ENCODE data around the gene POLR2H. TPM values are rescaled to one million over a fixed set of nuclear protein-coding genes. Genes with fewer than 3 reads are reported as not detected.

POLR2H gene
- polyA plus RNA-seq, 1 of the 3 experiments (the other 2 are of a cell fraction): 206 TPM

DNA sequence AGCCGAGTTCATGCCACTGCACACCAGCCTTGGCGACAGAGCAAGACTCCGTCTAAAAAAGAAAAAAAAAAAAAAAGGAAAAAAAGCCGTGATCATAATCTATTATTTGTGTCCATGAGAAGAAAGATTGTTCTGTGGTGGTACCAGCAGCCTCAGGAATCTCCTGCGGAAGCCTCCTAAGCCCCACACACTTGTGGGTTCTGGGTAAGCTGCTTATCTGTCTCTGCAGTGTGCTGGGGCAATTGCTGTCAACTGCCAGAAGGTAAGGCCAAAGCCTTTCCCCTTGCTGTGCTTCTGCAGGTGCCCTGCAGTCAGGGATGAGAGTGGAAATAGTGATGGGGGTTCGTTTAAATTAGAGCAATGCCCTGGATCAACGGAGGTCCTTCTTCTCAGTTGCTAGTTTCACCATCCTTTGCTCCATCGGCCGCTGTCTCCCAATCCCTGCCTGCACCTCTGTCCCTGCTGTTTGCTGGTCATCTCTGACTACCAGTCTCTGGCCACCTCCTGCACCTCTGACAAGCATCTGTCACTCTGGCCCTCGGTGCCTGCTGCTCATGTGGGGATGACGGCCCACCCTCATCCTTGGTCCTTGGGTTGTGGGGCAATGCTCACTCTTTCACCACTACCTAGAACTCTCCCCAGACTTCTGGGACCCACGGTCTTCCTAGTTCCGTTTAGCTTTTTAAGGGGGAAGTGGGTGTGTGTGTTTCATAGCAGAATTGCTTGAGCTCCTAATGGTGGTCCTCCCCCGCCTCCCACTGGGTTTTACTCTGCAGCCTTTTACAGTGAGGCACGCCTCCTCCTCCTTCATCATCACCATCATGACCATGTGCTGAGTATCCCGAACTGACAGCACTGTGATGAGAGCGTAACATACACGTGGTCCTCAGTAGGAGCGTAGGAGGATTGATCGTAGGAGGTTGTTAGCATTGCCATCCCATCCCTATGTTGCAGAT lies 43.8 kb downstream of the POLR2H start (continued):
- TF ChIP-seq, protein P1, sequence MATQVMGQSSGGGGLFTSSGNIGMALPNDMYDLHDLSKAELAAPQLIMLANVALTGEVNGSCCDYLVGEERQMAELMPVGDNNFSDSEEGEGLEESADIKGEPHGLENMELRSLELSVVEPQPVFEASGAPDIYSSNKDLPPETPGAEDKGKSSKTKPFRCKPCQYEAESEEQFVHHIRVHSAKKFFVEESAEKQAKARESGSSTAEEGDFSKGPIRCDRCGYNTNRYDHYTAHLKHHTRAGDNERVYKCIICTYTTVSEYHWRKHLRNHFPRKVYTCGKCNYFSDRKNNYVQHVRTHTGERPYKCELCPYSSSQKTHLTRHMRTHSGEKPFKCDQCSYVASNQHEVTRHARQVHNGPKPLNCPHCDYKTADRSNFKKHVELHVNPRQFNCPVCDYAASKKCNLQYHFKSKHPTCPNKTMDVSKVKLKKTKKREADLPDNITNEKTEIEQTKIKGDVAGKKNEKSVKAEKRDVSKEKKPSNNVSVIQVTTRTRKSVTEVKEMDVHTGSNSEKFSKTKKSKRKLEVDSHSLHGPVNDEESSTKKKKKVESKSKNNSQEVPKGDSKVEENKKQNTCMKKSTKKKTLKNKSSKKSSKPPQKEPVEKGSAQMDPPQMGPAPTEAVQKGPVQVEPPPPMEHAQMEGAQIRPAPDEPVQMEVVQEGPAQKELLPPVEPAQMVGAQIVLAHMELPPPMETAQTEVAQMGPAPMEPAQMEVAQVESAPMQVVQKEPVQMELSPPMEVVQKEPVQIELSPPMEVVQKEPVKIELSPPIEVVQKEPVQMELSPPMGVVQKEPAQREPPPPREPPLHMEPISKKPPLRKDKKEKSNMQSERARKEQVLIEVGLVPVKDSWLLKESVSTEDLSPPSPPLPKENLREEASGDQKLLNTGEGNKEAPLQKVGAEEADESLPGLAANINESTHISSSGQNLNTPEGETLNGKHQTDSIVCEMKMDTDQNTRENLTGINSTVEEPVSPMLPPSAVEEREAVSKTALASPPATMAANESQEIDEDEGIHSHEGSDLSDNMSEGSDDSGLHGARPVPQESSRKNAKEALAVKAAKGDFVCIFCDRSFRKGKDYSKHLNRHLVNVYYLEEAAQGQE (IDR thresholded peaks at IDR 0.05; ENCODE audit: low read depth, low read length): no peak

DNA sequence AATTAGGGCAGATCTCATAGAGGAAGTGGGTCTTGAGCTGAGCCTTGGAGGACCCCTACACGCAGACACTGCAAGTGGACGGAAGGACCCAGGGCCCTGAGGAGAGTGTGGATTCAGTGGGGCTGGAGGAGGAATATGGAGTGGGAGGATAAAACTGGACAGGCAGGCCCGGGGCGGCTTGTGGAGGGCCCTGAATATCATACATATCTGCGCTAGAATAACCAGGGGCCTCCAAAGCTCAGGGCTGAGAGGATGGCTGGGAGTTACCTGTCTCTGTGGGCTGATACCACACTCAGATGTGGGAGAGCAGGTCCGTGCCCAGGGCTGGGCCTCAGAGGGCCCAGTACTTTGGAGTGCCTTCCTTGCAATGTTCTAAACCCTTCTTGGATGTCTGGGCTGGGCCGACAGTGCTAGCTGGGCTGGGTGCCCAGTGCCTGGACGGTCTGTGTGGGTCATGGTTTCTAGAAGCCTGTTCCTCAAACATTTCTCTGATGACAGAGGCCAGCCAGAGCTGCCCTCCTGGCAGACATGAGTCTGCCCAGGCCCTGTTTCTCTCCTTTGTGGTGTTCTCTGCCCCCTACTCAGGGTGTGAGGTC lies 47.9 kb downstream of the POLR2H start:
- POLR2A ChIA-PET: no interaction called here
- H3K27ac ChIP-seq (ENCODE audit: low read depth in 2 of 2, low read length in 1 of 2): no peak overlapping the region
- H3K27me3 ChIP-seq (ENCODE audit: insufficient read depth): no peaks in the 10 kb centered on the region

DNA sequence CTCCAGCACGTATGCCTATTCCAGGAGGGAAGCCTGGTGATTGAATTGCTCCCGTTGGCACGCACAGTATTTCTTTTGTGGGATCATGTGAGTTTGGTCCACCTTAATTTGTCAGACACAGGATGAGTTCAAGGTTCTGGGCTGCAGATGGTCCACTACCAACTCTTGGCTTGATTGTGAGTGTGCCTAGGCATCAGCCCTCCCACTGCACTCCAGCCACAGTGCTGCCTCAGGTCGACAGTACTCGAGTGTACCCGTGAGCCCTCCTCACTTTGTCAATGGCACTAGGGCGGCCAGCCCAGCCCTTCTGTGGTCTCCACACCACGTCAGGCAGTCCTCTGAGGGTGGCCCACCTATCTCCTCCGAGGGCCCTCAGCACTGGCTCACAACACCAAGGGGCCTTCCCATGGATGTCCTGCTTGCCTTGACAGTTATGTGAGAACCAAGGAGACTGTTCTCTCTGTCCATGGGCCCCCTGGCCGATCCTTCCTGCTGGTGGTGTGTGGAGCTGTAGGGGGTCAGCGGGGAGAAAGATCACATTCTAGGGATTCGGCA lies 48.5 kb downstream of the POLR2H start:
- Histone ChIP-seq H3K27me3 (ENCODE audit: insufficient read depth) (no peaks in the 10 kb centered on the region), H3K4me3 (ENCODE audit: low read depth in 2 of 2, low read length in 1 of 2) (no peak overlapping the region), H3K9ac (no peak overlapping the region), H3F3A (replicated peaks; ENCODE audit: insufficient read depth) (no peaks in the 10 kb centered on the region), H2AFZ (ENCODE audit: low read depth) (no peak overlapping the region), H3K9me3 (no peaks in the 10 kb centered on the region), H3K79me2 (ENCODE audit: insufficient read depth) (no peaks in the 10 kb centered on the region), H3K9me2 (no peaks in the 10 kb centered on the region), H4K20me1 (ENCODE audit: insufficient read depth) (no peaks in the 10 kb centered on the region), H3K4me1 (ENCODE audit: control insufficient read depth in 1 of 2, insufficient read depth in 2 of 2, low read depth in 1 of 2, low read length in 1 of 2) (no peaks in the 10 kb centered on the region), H3K27ac (ENCODE audit: low read depth in 2 of 2, low read length in 1 of 2) (no peak overlapping the region), H3K4me2 (no peak overlapping the region), H3K36me3 (replicated peaks in 1 of 2; ENCODE audit: control insufficient read depth in 1 of 2, insufficient read depth in 2 of 2, low read length in 1 of 2) (no peaks in the 10 kb centered on the region)
- CTCF ChIA-PET: interaction anchor here (0.6 kb wide), 1 partner anchor 369 kb away, joined by 3 read pairs; no protein-coding TSS in a partner anchor
- POLR2A ChIA-PET: no interaction called here
- 54% methylated on average over 9 of the region's 12 CpGs for WGBS (ENCODE audit: low lambda C conversion rate)
- no peak for DNase-seq
- TF ChIP-seq TCF12 (IDR thresholded peaks at IDR 0.05): no peak
- no peak for TF ChIP-seq EP300 (IDR thresholded peaks at IDR 0.05; ENCODE audit: borderline replicate concordance in 1 of 2, low read depth in 1 of 2, low read length in 1 of 2)
- TF ChIP-seq JUND (IDR thresholded peaks at IDR 0.05): no peak
- TF ChIP-seq, protein P2, sequence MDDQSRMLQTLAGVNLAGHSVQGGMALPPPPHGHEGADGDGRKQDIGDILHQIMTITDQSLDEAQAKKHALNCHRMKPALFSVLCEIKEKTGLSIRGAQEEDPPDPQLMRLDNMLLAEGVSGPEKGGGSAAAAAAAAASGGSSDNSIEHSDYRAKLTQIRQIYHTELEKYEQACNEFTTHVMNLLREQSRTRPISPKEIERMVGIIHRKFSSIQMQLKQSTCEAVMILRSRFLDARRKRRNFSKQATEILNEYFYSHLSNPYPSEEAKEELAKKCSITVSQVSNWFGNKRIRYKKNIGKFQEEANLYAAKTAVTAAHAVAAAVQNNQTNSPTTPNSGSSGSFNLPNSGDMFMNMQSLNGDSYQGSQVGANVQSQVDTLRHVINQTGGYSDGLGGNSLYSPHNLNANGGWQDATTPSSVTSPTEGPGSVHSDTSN (IDR thresholded peaks at IDR 0.05): no peak
- TF ChIP-seq, protein P3, sequence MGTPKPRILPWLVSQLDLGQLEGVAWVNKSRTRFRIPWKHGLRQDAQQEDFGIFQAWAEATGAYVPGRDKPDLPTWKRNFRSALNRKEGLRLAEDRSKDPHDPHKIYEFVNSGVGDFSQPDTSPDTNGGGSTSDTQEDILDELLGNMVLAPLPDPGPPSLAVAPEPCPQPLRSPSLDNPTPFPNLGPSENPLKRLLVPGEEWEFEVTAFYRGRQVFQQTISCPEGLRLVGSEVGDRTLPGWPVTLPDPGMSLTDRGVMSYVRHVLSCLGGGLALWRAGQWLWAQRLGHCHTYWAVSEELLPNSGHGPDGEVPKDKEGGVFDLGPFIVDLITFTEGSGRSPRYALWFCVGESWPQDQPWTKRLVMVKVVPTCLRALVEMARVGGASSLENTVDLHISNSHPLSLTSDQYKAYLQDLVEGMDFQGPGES (IDR thresholded peaks at IDR 0.05; ENCODE audit: low read depth, low read length): no peak
- TF ChIP-seq YY1 (IDR thresholded peaks at IDR 0.05; ENCODE audit: low read depth): no peak
- TF ChIP-seq, protein P1 (IDR thresholded peaks at IDR 0.05; ENCODE audit: low read depth, low read length): no peak

More for the DNA sequence above, 47.9 kb downstream of the POLR2H start:
- Histone ChIP-seq H3F3A (replicated peaks; ENCODE audit: insufficient read depth) (no peaks in the 10 kb centered on the region), H3K9me2 (no peaks in the 10 kb centered on the region), H4K20me1 (ENCODE audit: insufficient read depth) (no peaks in the 10 kb centered on the region), H3K79me2 (ENCODE audit: insufficient read depth) (no peaks in the 10 kb centered on the region), H3K4me2 (no peak overlapping the region), H3K4me1 (ENCODE audit: control insufficient read depth in 1 of 2, insufficient read depth in 2 of 2, low read depth in 1 of 2, low read length in 1 of 2) (no peaks in the 10 kb centered on the region), H3K9me3 (no peaks in the 10 kb centered on the region), H3K9ac (no peak overlapping the region), H2AFZ (ENCODE audit: low read depth) (no peak overlapping the region), H3K36me3 (replicated peaks in 1 of 2; ENCODE audit: control insufficient read depth in 1 of 2, insufficient read depth in 2 of 2, low read length in 1 of 2) (no peaks in the 10 kb centered on the region), H3K4me3 (ENCODE audit: low read depth in 2 of 2, low read length in 1 of 2) (no peak overlapping the region)
- no peak for DNase-seq
- TF ChIP-seq TAF1 (IDR thresholded peaks at IDR 0.05; ENCODE audit: borderline replicate concordance, low read depth, low read length): no peak
- no peak for TF ChIP-seq TCF12 (IDR thresholded peaks at IDR 0.05)
- TF ChIP-seq, protein P2 (IDR thresholded peaks at IDR 0.05): no peak
- TF ChIP-seq TEAD4 (IDR thresholded peaks at IDR 0.05; ENCODE audit: borderline replicate concordance, insufficient read depth): no peak
- TF ChIP-seq RXRA (IDR thresholded peaks at IDR 0.05; ENCODE audit: borderline replicate concordance, low read depth): no peak
- 88% methylated on average over 5 of the region's 8 CpGs for WGBS (ENCODE audit: low lambda C conversion rate)
- CTCF ChIA-PET: interaction anchor here (0.6 to 0.7 kb wide), 2 partner anchors 38 to 368 kb away, joined by 3 read pairs; no protein-coding TSS in a partner anchor

Measured in SK-N-SH (cell line).